Measurements from ENCODE around the gene INF2.

The INF2 gene

GRCh38 chr14:104700747-104701217 is 11.4 kb downstream of the INF2 start:
- in situ Hi-C loops (cut with MboI; ENCODE audit: low sequenced_read_pairs) = no loop called here

DNA sequence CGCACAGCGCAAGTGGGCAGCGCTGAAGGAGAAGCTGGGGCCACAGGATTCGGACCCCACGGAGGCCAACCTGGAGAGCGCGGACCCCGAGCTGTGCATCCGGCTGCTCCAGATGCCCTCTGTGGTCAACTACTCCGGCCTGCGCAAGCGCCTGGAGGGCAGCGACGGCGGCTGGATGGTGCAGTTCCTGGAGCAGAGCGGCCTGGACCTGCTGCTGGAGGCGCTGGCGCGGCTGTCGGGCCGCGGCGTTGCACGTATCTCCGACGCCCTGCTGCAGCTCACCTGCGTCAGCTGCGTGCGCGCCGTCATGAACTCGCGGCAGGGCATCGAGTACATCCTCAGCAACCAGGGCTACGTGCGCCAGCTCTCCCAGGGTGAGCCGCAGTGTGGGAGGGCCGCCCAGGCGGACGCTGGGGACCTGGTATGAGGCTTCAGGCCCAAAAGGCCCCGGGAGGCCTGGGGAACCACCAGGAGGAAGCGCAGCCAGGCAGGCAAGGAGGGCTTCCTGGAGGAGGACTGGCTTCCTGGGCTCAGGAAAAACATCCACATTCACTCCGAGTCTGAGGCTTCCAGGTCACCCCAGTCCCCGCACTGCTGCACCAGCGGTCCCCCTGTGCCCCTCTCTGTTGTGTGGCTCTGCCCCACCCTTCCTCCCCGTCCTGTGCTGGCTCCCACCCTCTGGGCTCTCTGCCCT is 12.1 kb downstream of the INF2 start:
- in situ Hi-C loops (cut with MboI; ENCODE audit: low sequenced_read_pairs) = no loop called here

DNA sequence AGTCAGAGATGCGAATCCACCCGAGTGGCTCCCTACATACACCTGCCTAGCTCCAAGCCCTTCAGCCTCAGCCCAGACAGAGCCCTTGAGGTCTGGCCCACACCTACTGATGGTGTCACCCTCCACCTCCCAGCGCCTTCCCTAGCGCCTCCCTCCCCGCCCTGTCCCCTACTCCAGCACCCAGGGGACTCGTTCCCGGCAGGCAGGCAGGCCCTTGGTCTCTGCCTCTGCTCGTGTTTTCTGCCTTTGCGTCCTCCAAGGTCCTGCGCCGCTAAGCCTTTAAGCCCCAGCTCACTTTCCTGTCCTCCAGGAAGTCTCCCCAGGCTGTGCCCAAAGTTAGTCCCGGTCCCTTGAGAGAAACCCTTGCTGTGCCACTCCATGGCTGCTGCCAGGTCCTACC is 12.7 kb downstream of the INF2 start:
- in situ Hi-C loops (cut with MboI; ENCODE audit: low sequenced_read_pairs) = no loop called here

DNA sequence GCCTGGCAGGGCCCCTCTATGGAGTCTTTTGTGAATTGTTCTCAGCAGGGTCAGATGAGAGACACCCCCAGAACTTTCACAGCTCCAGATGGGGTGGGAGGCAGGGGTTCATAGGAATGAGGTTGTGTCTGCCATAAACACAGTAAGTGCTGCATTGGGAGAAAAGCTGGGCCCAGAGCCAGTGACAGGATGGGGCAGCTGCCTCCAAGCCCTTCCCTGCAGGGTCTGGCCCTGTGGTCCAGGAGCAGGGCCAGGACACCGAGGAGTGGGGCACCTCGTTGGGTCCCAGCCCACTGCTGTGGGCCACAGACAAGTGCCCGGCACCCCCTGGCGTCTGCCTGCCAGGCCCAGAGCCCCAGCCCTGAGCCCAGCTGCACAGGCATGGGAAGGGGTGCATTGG is 13.3 kb downstream of the INF2 start:
- in situ Hi-C loops (cut with MboI; ENCODE audit: low sequenced_read_pairs) = no loop called here

DNA sequence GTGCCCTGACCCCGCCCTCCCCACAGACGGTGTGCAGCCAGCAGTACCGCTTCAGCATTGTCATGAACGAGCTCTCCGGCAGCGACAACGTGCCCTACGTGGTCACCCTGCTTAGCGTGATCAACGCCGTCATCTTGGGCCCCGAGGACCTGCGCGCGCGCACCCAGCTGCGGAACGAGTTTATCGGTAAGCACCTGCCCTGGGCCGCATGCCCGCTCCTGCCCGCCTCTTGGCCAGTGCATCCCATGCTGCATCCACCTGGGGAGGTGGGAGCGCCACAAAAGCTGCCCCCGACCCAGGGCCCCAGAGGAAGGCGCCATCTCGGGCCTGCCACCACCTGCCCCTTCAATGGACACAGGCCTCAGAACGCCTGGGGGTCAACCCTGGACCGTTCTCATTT is 13.9 kb downstream of the INF2 start:
- in situ Hi-C loops (cut with MboI; ENCODE audit: low sequenced_read_pairs) = no loop called here

DNA sequence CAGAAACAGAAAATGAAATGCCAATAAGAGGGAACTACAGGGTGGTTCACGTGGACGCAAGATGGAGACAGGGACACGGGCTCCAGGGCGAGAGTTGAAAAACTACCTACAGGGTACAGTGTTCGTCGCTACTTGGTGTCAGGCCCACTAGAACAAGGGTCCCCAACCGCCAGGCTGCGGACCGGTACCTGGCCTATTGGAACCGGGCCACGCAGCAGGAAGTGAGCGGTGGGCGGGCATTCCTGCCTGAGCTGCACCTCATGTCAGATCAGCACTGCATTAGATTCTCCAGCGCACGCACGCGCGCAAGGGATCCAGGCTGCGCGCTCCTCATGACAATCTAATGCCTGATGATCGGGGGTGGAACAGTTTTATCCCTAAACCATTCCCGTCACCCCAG is 14.8 kb downstream of the INF2 start:
- in situ Hi-C loops (cut with MboI; ENCODE audit: low sequenced_read_pairs) = no loop called here

- in situ Hi-C loops (cut with MboI; ENCODE audit: low sequenced_read_pairs) = no loop called here
These were observed 16.1 kb downstream of the INF2 start for GRCh38 chr14:104705340-104706047.

GRCh38 chr14:104706733-104707607 is 17.6 kb downstream of the INF2 start:
- in situ Hi-C loops (cut with MboI; ENCODE audit: low sequenced_read_pairs) = no loop called here

GRCh38 chr14:104707608-104708595 is 18.5 kb downstream of the INF2 start:
- in situ Hi-C loops (cut with MboI; ENCODE audit: low sequenced_read_pairs) = no loop called here

- in situ Hi-C loops (cut with MboI; ENCODE audit: low sequenced_read_pairs) = no loop called here
These were observed 19.3 kb downstream of the INF2 start for GRCh38 chr14:104708606-104709268.

GRCh38 chr14:104709387-104710039 is 20.1 kb downstream of the INF2 start:
- in situ Hi-C loops (cut with MboI; ENCODE audit: low sequenced_read_pairs) = no loop called here

DNA sequence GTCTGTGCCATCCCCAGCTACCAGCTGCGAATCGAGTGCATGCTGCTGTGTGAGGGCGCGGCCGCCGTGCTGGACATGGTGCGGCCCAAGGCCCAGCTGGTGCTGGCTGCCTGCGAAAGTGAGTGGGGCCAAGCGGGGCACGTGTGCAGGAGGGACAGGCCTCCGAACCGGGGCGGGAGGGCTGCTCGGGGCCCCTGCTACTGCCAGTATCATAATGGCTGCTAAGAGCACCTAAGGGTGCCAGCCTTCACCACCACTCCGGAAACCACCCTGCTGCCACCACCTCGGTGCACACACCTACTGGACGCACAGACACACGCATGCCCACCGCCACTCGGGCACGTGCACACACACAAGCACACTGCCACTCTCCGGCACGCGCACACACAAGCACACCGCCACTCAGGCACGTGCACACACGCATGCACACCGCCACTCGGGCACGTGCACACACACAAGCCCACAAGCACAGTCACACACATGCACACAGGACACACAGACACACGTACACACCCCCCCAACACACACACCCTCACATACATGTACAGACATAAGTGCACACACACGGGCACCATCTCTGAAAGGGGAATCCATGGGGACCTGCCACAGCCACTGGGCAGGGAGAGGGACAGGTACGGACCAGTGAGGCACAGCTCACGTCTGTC is 20.8 kb downstream of the INF2 start:
- in situ Hi-C loops (cut with MboI; ENCODE audit: low sequenced_read_pairs) = no loop called here

GRCh38 chr14:104712881-104713734 is 23.7 kb downstream of the INF2 start:
- in situ Hi-C loops (cut with MboI; ENCODE audit: low sequenced_read_pairs) = no loop called here

- in situ Hi-C loops (cut with MboI; ENCODE audit: low sequenced_read_pairs) = no loop called here
These were observed 24.6 kb downstream of the INF2 start for GRCh38 chr14:104714066-104714465.

DNA sequence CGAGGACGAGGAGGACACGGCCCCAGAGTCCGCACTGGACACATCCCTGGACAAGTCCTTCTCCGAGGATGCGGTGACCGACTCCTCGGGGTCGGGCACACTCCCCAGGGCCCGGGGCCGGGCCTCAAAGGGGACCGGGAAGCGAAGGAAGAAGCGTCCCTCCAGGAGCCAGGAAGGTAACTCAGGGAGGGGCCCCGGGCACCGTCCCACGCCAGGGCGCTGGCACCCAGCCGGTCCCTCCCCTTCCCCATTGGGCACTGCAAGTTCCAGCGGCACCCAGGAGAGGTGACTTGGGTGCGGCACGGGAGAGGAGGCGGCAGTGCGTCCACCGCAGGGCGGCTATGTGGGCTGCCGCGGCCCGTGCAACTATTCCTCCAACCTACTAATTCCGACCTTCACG is 25.3 kb downstream of the INF2 start:
- in situ Hi-C loops (cut with MboI; ENCODE audit: low sequenced_read_pairs) = no loop called here

GRCh38 chr14:104715416-104715815 is 26.0 kb downstream of the INF2 start:
- in situ Hi-C loops (cut with MboI; ENCODE audit: low sequenced_read_pairs) = no loop called here

GRCh38 chr14:104715871-104716270 is 26.5 kb downstream of the INF2 start:
- in situ Hi-C loops (cut with MboI; ENCODE audit: low sequenced_read_pairs) = no loop called here

DNA sequence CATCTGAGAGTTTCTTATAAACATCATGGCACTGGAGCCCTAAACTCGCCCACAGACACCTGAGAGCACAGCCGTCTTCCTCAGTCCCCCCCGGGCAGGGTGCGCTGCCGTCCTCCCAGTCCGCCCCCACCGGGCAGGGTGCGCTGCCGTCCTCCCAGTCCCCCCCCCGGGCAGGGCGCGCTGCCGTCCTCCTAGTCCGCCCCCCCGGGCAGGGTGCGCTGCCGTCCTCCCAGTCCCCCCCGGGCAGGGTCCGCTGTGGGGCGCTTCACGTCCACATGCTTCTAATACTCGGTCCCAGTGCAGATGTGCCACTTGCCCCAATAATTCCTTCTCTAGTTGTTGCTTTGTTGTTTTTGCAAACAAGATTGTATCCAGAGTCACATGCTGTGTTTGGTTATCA is 27.7 kb downstream of the INF2 start:
- in situ Hi-C loops (cut with MboI; ENCODE audit: low sequenced_read_pairs) = no loop called here

Measured in HL-60/S4 treated with retinoic acid at 250 ng/mL for 4 days and 3 days (cell line).